ENCODE results near the gene FOXC1.

FOXC1 gene

DNA sequence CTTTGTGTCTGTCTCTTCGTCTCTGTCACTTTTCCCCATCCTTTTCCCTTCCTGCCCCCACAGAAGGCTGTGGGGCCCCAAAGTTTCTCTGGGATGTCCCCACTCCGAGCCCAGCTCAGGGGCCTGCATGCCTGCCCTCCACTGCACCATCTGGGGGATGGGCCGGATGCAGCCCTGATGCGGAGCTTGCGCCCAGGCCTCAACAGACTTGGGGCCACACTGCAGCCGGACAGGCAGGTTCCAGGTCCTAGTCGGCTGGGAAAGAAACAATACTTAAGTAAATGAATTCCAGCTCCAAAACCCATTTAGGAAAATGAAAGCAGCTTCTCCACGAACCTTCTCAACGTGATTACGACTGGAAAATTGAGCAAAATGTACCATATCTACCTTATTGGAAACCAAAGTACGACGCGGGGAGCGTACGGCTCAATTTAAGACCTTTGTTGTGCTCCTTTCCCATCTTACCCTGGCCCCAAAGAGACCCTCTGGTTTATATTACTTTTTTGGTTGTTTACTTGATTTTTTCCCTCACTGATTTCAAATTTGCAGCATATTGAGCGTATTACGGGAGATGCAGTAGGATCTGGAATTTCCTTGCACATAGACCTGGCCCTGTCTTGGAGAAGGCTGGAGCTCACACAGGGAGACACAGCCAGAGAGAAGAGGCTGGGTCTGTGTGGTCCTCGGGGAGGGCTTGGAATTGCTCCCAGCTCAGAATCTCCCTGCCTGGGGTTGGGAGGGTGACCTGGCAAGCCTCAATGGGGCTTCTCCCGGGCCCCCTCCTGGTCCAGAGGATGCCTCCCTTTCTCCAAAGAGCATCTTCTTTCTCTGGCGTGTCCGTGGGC is 8.0 kb downstream of the FOXC1 start:
- H3K9me3 Mint-ChIP-seq = no peaks in the 10 kb centered on the region
- peaks cover 11% of the 10 kb centered on the region for H3K4me1 Mint-ChIP-seq
- no peak overlapping the region for H3K4me3 Mint-ChIP-seq
- peaks cover 2% of the 10 kb centered on the region for H3K36me3 Mint-ChIP-seq (ENCODE audit: low read depth)
- ATAC-seq = no peak
- no peak for DNase-seq
- H3K27me3 Mint-ChIP-seq = peaks cover 62% of the 10 kb centered on the region
- H3K27ac Mint-ChIP-seq = no peak overlapping the region

DNA sequence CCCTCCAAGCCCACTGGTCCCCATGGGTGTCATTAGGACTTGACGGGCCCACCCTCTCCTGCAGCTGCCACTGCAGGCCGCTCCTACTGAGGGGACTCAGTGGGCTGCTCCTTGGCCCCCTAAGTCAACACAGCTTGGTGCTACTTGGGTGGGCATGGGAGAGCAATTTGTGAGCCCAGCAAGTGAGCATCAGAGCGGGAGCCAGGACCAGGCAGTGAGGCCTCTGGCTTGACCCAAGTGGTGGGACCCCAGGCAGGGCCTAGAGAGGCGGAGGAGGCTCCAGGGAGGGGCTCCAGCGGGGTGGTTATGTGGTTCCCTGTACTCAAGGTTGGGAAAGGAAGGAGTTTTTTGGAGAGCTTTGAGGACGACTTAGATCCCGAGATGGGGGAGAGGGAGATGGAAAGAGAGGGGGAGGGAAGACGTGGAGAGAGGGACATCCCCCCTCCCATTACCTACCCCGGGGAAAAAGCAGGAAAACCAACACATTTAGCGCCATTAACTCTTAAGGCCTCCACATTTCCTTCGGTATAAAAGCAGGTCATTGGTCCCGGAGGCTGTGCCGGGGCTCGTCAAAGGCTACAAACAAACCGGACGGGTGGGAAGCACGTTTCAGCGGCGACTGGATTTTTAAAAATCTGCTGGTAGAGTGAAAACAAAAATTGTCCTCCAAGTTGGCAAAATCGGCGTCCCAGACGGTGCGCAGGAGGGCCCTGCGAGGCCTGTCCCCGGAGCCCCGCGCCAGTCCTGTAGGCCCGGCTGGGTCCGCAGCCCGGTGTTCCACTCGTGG is 8.8 kb downstream of the FOXC1 start:
- Mint-ChIP-seq H3K27me3 (peaks cover 57% of the 10 kb centered on the region), H3K4me1 (peaks cover 3% of the 10 kb centered on the region), H3K9me3 (no peaks in the 10 kb centered on the region), H3K36me3 (ENCODE audit: low read depth) (peaks cover 5% of the 10 kb centered on the region), H3K4me3 (no peak overlapping the region), H3K27ac (no peak overlapping the region)
- DNase-seq = no peak
- ATAC-seq = no peak

DNA sequence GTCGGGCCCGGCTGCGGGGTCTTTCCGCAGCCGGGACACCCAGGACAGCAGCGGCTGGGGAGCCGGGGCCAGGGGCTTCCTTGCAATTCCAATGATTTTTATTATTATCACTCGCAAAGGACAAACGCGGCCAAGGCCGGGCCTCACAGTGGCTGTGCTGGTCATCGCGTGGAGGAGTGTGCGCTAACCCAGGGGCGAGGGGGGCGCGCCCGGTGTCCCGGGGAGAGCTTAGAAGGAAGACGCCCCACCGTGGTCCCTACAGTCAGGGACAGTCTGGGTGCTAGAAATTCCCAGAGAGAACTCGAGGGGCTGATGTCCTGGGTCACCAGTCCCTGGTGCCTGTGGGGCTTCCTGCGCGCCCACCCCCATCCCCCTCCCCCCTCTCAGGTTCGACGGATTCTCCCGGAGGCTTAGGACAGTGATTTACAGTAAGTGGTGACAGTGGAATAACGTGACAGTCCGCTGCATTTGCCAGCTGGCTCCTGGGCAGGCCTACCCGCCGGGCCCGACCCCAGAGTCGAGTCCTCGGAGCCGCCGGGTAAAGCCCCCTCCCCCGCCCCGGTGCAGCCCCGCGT is 9.5 kb downstream of the FOXC1 start:
- no peak overlapping the region for H3K4me3 Mint-ChIP-seq
- H3K27me3 Mint-ChIP-seq = peaks cover 57% of the 10 kb centered on the region
- peaks cover 7% of the 10 kb centered on the region for H3K36me3 Mint-ChIP-seq (ENCODE audit: low read depth)
- H3K9me3 Mint-ChIP-seq = no peaks in the 10 kb centered on the region
- DNase-seq (no peak), ATAC-seq (no peak)
- no peak overlapping the region for H3K27ac Mint-ChIP-seq
- peaks cover 2% of the 10 kb centered on the region for H3K4me1 Mint-ChIP-seq

DNA sequence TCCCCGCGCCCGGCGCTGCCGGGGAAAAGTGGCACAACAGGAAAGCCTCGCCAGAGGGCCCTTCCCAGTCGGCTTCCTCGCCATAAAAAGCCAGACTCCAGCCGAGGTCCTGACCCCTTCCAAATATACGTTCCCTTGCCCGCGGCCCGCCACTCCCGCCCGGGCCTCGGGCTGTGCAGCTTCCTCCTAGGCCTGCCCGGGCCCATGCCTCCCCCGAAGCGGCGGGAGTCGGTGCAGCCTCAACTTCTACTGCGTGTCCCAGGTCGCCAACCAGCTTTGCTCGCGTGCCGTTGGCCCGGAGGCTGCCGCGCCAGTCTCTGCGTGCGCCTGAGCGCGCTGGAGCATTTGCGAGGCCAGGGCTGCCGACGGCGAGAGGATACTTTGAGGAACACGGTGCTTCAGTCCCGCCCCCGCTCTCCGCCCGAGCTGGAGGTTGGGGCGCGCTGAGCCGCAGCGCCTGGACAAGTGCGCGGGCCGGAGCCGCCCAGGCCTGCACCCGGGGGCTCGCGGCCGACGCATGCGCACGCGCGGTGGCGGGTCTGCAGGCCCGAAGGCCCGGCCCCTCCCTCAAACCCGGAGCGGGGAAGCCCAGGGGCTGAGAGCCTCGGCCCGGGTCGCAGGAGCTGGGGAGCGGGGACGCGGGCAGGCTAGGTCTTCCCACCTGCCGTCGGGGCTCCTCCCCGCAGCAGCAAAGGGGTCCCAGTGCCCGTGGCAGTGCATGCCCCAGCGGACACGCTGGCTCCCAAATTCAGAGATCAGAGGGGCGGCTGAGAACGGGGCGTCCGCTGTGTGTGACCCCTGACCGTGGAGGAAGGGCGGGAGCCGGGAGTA is 10.2 kb downstream of the FOXC1 start:
- DNase-seq = no peak
- Mint-ChIP-seq H3K9me3 (no peaks in the 10 kb centered on the region), H3K4me1 (peaks cover 2% of the 10 kb centered on the region), H3K36me3 (ENCODE audit: low read depth) (peaks cover 7% of the 10 kb centered on the region), H3K27ac (no peak overlapping the region), H3K4me3 (no peak overlapping the region), H3K27me3 (peaks cover 59% of the 10 kb centered on the region)
- no peak for ATAC-seq

DNA sequence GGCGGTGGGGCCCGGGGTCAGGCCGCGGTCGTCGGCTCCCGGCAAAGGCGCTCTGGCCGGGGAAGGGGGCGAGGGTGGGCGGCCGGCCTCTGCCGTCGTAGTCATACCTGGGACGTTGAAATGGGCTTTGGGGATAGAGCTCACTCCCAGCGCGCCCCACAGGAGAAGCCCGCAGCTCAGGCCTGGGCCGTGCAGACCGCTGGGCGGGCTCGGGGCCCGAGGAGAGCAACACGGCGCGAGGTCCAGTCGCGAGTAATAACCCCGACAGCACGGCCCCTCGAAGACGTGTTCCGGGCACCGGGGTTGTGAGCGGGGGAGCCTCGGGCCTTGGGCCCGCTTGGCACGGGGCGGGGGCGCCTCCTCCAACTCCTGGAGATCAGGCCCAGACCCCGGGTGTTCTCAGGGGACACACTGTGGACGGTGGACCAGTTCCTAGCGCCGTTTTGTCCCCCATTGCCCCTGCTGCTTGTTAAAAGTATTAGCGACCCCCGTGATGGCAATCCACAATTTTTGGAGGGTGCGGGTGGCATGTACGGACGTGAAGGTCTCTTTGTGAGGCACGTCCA is 10.9 kb downstream of the FOXC1 start:
- H3K9me3 Mint-ChIP-seq = no peaks in the 10 kb centered on the region
- no peak for DNase-seq
- no peak overlapping the region for H3K4me3 Mint-ChIP-seq
- no peak overlapping the region for H3K27ac Mint-ChIP-seq
- peaks cover 7% of the 10 kb centered on the region for H3K36me3 Mint-ChIP-seq (ENCODE audit: low read depth)
- peaks cover 62% of the 10 kb centered on the region for H3K27me3 Mint-ChIP-seq
- no peak for ATAC-seq
- peaks cover 8% of the 10 kb centered on the region for H3K4me1 Mint-ChIP-seq

DNA sequence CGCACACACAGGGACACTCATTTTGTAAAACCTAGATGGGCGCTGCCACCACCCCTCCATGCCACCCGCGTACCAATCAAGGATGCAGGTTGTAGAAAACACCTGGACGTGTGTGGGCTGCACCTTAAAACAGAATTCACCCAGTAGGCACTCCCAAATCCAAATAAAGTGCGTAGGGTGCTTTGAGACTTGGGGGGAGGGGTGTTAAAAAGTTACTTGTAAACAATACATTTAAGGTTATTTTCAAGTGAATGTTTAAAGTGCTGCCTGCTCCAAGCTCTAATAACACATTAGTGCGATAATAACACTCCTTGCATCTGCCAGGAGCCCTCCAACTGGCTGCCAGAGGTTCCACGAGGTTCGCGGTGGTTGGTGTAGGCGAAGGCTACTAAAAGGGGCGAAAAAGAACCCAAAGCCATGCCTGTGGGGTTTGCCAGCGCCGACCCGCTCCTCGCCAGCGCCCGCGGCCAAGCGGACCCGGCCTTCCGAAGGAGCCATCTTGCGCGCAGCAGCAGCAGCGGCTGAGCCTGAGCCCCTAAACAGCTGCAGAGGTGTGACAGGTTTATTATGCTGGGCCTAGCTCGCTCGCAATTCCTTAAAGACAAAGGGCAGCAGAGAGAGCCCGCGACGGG is 11.5 kb downstream of the FOXC1 start:
- no peaks in the 10 kb centered on the region for H3K9me3 Mint-ChIP-seq
- H3K4me1 Mint-ChIP-seq = peaks cover 10% of the 10 kb centered on the region
- H3K27me3 Mint-ChIP-seq = peaks cover 61% of the 10 kb centered on the region
- no peak overlapping the region for H3K27ac Mint-ChIP-seq
- DNase-seq (no peak), ATAC-seq (no peak)
- H3K36me3 Mint-ChIP-seq (ENCODE audit: low read depth) = peaks cover 7% of the 10 kb centered on the region
- no peak overlapping the region for H3K4me3 Mint-ChIP-seq

DNA sequence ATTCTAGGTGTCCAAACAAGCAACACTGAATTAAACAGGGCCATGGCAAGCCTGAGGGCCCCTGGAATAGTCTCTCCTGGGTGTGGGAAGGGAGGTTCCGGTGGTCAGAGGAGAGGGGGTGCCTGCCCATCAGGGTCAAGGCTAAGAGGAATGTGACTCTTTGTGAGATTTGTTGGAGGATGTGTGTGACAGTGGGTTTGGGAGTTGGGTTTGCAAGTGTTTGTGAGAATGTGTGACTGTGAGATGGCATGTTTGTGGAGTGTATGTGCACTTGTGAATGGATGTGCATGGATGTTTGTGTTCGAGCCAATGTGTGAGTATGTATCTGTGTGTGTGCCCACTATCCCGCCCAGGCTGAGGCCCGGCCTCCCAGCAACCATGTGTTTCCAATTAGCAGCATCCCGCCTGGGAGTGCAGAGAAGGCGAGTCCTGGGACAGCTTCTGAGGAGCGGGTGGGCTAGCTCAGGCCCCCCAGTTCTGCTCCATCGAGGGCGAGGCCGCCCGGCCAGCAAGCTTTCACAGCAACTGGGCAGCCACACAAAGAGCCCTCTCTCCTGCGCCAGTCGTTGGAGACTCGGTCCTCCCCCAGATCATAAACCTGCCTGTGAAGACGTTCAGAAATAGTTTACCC is 12.6 kb downstream of the FOXC1 start:
- no peak overlapping the region for H3K27ac Mint-ChIP-seq
- no peak overlapping the region for H3K4me3 Mint-ChIP-seq
- H3K4me1 Mint-ChIP-seq = peaks cover 13% of the 10 kb centered on the region
- no peaks in the 10 kb centered on the region for H3K9me3 Mint-ChIP-seq
- no peak for ATAC-seq
- DNase-seq = no peak
- H3K36me3 Mint-ChIP-seq (ENCODE audit: low read depth) = peaks cover 7% of the 10 kb centered on the region
- H3K27me3 Mint-ChIP-seq = peaks cover 63% of the 10 kb centered on the region

DNA sequence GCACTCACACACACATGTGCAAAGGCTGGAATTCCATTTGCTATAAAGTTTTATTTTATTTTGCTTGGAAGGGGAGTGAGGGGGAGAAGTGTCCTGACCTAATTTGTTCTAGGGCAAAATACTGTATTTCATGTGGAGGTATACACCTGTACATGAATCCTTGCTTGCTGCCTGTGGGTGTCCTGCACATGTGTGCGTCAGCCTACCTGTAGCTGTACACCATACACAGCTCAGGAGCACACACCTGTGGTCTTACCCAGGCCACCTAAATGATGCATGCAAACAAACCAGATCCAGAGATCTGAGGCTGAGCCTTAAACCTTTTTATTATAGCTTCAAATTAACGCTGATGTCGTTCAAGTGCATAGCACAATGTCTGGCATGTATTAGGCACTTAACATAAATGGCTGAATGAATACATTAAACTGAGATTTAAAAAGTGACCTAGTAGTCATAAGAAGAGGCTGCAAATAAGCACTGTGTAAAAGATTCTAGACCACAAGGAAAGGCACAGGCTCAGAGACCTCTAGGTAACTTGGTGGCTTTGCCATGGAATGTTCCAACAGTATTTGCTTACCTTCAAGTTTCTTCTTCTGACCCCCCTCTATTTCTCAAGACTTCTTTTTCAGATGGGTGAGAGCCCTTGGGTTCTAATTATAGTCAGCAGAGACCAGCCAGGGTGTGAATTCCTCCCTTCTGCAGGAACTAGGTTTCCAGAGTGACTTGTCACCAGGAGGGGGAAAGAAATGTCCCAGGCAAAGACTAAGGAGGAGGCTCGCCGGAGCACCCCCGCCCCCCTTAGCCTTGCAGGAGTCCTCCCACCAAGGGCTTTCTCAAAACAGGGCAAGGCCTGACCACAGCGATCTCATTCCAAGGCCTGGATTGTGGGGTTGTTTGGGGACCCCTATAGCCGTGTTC is 13.4 kb downstream of the FOXC1 start:
- no peak for DNase-seq
- Mint-ChIP-seq H3K4me3 (peak overlapping the region; percentile 21), H3K36me3 (ENCODE audit: low read depth) (peaks cover 7% of the 10 kb centered on the region), H3K27ac (no peak overlapping the region), H3K27me3 (peaks cover 61% of the 10 kb centered on the region), H3K4me1 (peaks cover 13% of the 10 kb centered on the region), H3K9me3 (no peaks in the 10 kb centered on the region)
- ATAC-seq = no peak

DNA sequence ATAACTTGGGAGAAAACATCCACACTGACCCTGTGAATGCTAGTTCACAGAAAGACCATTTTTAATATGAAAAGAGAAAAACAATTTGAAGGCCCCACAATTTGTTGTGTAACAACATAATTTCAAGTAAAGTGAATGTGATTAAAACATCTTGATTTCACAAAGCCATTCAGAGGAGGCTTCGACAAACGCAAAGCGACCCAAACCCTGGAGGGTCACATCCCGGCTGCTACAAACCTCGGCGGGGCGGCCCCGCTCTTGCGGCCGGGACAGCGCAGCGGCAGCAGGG is 14.0 kb downstream of the FOXC1 start:
- H3K4me1 Mint-ChIP-seq = peaks cover 13% of the 10 kb centered on the region

DNA sequence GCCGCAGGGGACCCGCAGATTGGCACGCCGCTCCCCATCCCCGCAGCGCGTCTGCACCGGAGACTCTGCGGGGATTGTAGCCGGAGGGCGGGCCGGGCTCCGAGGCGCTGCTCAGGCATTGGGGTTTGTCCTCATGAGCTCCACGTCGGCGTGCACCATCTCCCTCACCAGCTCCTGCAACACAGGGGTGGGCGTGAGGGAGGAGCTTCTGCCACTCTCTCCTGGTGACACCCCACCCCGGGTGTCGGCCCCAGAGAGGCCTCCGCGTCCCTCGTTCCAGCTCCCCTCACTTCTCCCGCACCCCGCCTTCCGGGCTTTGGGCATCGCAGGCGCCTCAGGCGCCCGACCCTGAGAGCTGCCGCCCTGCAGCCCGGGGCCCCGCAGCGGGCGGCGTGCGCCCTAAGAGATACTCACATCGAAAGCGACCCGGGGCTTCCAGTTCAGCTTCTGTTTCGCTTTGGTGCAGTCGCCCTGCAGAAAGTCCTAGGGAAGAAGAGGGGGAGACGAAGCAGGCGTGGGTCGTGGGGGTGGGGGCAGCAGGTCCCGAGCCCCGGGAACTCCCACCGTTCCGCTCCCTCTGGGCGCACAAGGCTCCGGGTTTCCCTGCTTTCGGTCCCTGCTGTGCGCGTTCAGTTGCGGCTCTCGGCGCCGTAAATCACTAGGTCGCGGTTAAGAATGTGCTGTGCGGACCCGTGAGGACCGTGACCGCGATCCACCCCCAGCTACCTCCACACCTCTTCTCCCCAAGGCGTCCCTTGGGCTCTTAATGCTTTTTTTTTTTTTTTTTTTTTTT is 14.5 kb downstream of the FOXC1 start:
- Mint-ChIP-seq H3K4me1 (peaks cover 13% of the 10 kb centered on the region), H3K27me3 (peaks cover 62% of the 10 kb centered on the region), H3K27ac (no peak overlapping the region), H3K4me3 (no peak overlapping the region), H3K9me3 (no peaks in the 10 kb centered on the region), H3K36me3 (ENCODE audit: low read depth) (peaks cover 7% of the 10 kb centered on the region)
- DNase-seq (peak; percentile 31), ATAC-seq (peak; percentile 58)

More for the DNA sequence above, 14.0 kb downstream of the FOXC1 start:
- Mint-ChIP-seq H3K9me3 (no peaks in the 10 kb centered on the region), H3K4me3 (peak overlapping the region; percentile 21), H3K27me3 (peaks cover 61% of the 10 kb centered on the region), H3K36me3 (ENCODE audit: low read depth) (peaks cover 7% of the 10 kb centered on the region), H3K27ac (no peak overlapping the region)
- no peak for DNase-seq
- ATAC-seq = no peak

DNA sequence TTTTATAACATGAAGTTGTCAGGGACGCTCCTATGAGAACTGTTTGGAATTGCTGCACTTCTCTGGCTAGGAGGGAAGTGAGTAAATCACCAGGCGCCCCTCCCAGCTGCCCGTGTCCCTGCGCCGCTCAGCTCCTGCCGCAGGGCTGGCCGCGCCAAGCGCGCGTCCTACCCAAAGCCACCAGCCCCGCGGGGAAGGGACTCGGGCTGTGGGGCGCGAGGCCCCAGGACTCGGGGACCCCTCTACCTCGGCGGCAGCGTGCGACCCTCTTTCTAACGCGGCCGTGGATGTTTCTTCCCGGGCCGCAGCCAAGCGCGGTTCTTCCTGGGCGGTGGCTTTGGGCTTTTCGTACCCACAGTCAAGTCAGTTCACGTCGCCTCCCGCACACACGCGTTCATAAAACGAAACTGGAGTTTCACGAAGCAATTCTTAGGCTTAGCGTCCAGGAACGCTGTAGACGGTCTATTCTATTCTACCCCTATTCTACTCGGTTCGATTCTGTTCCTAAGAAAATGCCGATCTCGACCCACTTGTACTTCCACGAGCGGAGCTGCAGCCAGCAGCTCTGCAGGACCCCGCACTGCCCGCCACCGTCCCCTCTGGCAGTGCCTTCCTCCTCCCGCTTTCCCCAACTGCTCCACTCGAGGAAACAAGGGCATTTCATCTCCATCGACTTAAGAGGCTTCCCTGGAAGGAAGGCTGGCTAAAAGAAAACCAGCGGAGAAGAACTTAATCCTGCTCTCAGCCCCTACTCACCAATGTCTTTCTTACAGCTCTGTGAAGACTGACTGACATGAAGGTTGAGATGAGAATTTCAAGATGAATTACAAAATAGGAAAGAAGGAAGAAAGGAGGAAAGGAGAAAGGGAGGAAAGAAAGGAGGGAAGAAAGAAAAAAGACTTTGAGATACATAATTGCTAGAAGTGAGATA is 15.4 kb downstream of the FOXC1 start:
- no peak for ATAC-seq
- H3K27me3 Mint-ChIP-seq = peaks cover 63% of the 10 kb centered on the region
- peaks cover 13% of the 10 kb centered on the region for H3K4me1 Mint-ChIP-seq
- no peak overlapping the region for H3K27ac Mint-ChIP-seq
- no peaks in the 10 kb centered on the region for H3K9me3 Mint-ChIP-seq
- DNase-seq = no peak
- H3K36me3 Mint-ChIP-seq (ENCODE audit: low read depth) = peaks cover 7% of the 10 kb centered on the region
- H3K4me3 Mint-ChIP-seq = peak overlapping the region; percentile 73
